Measurements from ENCODE around the gene DCX. TPM values are rescaled to one million over a fixed set of nuclear protein-coding genes. Genes with fewer than 3 reads are reported as not detected.

DCX gene
- polyA plus RNA-seq, 3 donors, result not detected

DNA sequence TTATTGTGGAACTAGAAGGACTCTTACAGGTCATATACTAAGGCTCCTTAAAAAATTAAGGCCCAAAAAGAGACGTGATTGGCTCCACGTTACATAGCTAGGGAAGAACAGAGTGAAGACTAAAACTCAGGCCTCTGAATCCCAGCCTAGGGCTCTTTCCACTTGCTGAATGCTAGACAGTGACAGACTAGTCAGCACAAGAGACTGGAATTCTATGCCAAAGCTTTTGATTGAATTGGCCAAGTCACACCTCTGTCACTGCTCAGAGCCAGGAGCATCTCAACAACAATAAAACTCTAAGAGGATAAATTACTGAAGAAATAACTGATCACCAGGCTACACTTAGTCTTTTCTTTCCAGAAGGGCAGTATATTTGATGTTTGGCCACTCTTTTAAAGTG, 16.8 kb downstream of the DCX start:
- no peak overlapping the region for H3K9ac ChIP-seq (ENCODE audit: insufficient read depth, low read length, poor library complexity, severe bottlenecking)
- no peak for DNase-seq
- no peaks in the 10 kb centered on the region for H4K20me1 ChIP-seq (ENCODE audit: insufficient read depth, low read length)
- no peak overlapping the region for H2AFZ ChIP-seq (ENCODE audit: insufficient read depth, low read depth, low read length, poor library complexity, severe bottlenecking)
- peaks cover 0 to 3% (median 0%) of the 10 kb centered on the region in 3 donors for H3K27me3 Mint-ChIP-seq (ENCODE audit: low read depth in 3 of 3)
- no peak overlapping the region for H3K4me3 Mint-ChIP-seq
- H3K36me3 ChIP-seq (replicated peaks in 1 of 2; ENCODE audit: control insufficient read depth in 1 of 2, insufficient read depth in 2 of 2, low read length in 2 of 2), result no peaks in the 10 kb centered on the region
- no peak overlapping the region for H3K27ac Mint-ChIP-seq
- no peaks in the 10 kb centered on the region for H3K36me3 Mint-ChIP-seq
- H3K4me1 ChIP-seq (ENCODE audit: control insufficient read depth in 1 of 2, insufficient read depth in 2 of 2, low read length in 2 of 2), result no peaks in the 10 kb centered on the region
- no peak overlapping the region for H3K27ac ChIP-seq (ENCODE audit: low read depth in 1 of 2, low read length in 2 of 2)
- no peaks in the 10 kb centered on the region for H3K4me1 Mint-ChIP-seq
- intact Hi-C loops (cut with micrococcal nuclease), result no loop called here
- TF ChIP-seq, protein P1, sequence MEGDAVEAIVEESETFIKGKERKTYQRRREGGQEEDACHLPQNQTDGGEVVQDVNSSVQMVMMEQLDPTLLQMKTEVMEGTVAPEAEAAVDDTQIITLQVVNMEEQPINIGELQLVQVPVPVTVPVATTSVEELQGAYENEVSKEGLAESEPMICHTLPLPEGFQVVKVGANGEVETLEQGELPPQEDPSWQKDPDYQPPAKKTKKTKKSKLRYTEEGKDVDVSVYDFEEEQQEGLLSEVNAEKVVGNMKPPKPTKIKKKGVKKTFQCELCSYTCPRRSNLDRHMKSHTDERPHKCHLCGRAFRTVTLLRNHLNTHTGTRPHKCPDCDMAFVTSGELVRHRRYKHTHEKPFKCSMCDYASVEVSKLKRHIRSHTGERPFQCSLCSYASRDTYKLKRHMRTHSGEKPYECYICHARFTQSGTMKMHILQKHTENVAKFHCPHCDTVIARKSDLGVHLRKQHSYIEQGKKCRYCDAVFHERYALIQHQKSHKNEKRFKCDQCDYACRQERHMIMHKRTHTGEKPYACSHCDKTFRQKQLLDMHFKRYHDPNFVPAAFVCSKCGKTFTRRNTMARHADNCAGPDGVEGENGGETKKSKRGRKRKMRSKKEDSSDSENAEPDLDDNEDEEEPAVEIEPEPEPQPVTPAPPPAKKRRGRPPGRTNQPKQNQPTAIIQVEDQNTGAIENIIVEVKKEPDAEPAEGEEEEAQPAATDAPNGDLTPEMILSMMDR (IDR thresholded peaks at IDR 0.05), result no peak
- H3K79me2 ChIP-seq (ENCODE audit: insufficient read depth, low read length), result no peaks in the 10 kb centered on the region
- 93% methylated on average over 2 of the region's 2 CpGs for WGBS (ENCODE audit: insufficient coverage)
- no peak overlapping the region for H3K4me2 ChIP-seq (replicated peaks; ENCODE audit: extremely low read depth, low read length, poor library complexity, severe bottlenecking)
- no peak overlapping the region for H3K4me3 ChIP-seq (replicated peaks in 1 of 3; ENCODE audit: low read depth in 2 of 3, low read length in 3 of 3)
- no peaks in the 10 kb centered on the region for H3K9me3 Mint-ChIP-seq
- H3K9me3 ChIP-seq (replicated peaks in 1 of 2; ENCODE audit: control insufficient read depth in 1 of 2, insufficient read depth in 1 of 2, low read length in 2 of 2), result no peaks in the 10 kb centered on the region
- no peaks in the 10 kb centered on the region for H3K27me3 ChIP-seq (ENCODE audit: control insufficient read depth in 2 of 2, insufficient read depth in 2 of 2, low read length in 2 of 2)

DNA sequence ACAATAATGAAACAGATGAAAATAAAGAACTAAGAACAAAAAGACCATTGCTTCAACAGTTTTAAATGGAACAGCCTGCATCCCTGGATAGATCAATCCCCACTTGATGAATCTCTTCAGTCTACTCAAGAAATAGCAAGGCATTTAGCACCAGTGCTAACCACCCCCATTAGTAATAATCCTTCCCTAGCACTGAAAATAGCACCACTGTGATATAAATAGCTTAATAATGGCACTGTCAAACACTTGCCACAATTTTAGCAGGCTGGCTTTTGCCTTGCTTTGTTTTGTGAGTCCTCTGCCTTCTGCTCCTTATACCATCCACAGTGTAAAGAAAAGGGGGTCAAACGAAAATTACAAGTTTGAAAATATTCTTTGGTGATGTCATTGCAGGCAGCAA, 17.4 kb downstream of the DCX start:
- Mint-ChIP-seq H3K4me1 (no peaks in the 10 kb centered on the region), H3K27me3 (ENCODE audit: low read depth in 3 of 3) (peaks cover 0 to 3% (median 0%) of the 10 kb centered on the region in 3 donors), H3K36me3 (no peaks in the 10 kb centered on the region), H3K4me3 (no peak overlapping the region), H3K9me3 (no peaks in the 10 kb centered on the region), H3K27ac (no peak overlapping the region)
- Histone ChIP-seq H3K9me3 (replicated peaks in 1 of 2; ENCODE audit: control insufficient read depth in 1 of 2, insufficient read depth in 1 of 2, low read length in 2 of 2) (no peaks in the 10 kb centered on the region), H2AFZ (ENCODE audit: insufficient read depth, low read depth, low read length, poor library complexity, severe bottlenecking) (no peak overlapping the region), H3K4me3 (replicated peaks in 1 of 3; ENCODE audit: low read depth in 2 of 3, low read length in 3 of 3) (no peak overlapping the region), H3K79me2 (ENCODE audit: insufficient read depth, low read length) (no peaks in the 10 kb centered on the region), H4K20me1 (ENCODE audit: insufficient read depth, low read length) (no peaks in the 10 kb centered on the region), H3K27me3 (ENCODE audit: control insufficient read depth in 2 of 2, insufficient read depth in 2 of 2, low read length in 2 of 2) (peaks cover 0 to 3% of the 10 kb centered on the region in 2 donors), H3K4me2 (replicated peaks; ENCODE audit: extremely low read depth, low read length, poor library complexity, severe bottlenecking) (no peak overlapping the region), H3K4me1 (ENCODE audit: control insufficient read depth in 1 of 2, insufficient read depth in 2 of 2, low read length in 2 of 2) (no peaks in the 10 kb centered on the region), H3K9ac (ENCODE audit: insufficient read depth, low read length, poor library complexity, severe bottlenecking) (no peak overlapping the region), H3K36me3 (replicated peaks in 1 of 2; ENCODE audit: control insufficient read depth in 1 of 2, insufficient read depth in 2 of 2, low read length in 2 of 2) (no peaks in the 10 kb centered on the region), H3K27ac (ENCODE audit: low read depth in 1 of 2, low read length in 2 of 2) (no peak overlapping the region)
- WGBS (ENCODE audit: insufficient coverage), result no CpG with 5 or more reads among the region's 1 CpG
- TF ChIP-seq, protein P1 (IDR thresholded peaks at IDR 0.05), result no peak
- intact Hi-C loops (cut with micrococcal nuclease), result no loop called here
- DNase-seq, result no peak
